HepG2 (cell line): Measurements from ENCODE around the gene STX5. TPM values are rescaled to one million over a fixed set of nuclear protein-coding genes. Genes with fewer than 3 reads are reported as not detected.

ENCODE experiments used
- BORCS8-MEF2B ChIP-seq: sonication (generic); formaldehyde crosslinking; IDR thresholded peaks from 2 replicates; pipeline ENCODE4 v1.8.0; 2022; ENCODE audit warnings: mild to moderate bottlenecking, missing genetic modification reagents
- CEBPB ChIP-seq: IDR thresholded peaks from 2 replicates; pipeline ENCODE4 v1.6.1; 2011; ENCODE audit warnings: low read depth, low read length, improper control_type of control experiment, borderline replicate concordance
- ELF4 ChIP-seq: sonication (generic); formaldehyde crosslinking; IDR thresholded peaks from 2 replicates; pipeline ENCODE4 v1.5.0; 2020; ENCODE audit warnings: missing genetic modification reagents, mild to moderate bottlenecking, moderate library complexity, borderline replicate concordance
- FOXA3 ChIP-seq: IDR thresholded peaks from 2 replicates; pipeline ENCODE4 v1.6.1; 2016; ENCODE audit warnings: missing genetic modification reagents, missing compliant biosample characterization
- HDAC2 ChIP-seq: sonication (generic); formaldehyde crosslinking; IDR thresholded peaks from 2 replicates; pipeline ENCODE4 v1.4.0; 2020; ENCODE audit warnings: missing genetic modification reagents
- KLF6 ChIP-seq: IDR thresholded peaks from 2 replicates; pipeline ENCODE4 v1.8.0; 2016; ENCODE audit warnings: missing biosample characterization, missing genetic modification reagents
- KLF9 ChIP-seq: IDR thresholded peaks from 2 replicates; pipeline ENCODE4 v1.6.1; 2016; ENCODE audit warnings: low read depth
- SAFB2 ChIP-seq: sonication (generic); formaldehyde crosslinking; IDR thresholded peaks from 2 replicates; pipeline ENCODE4 v1.5.1; 2020; ENCODE audit warnings: missing genetic modification reagents, low read depth, mild to moderate bottlenecking, borderline replicate concordance
- SNAI1 ChIP-seq: sonication (generic); formaldehyde crosslinking; IDR thresholded peaks from 2 replicates; pipeline ENCODE4 v1.5.0; 2020; ENCODE audit warnings: mild to moderate bottlenecking, missing genetic modification reagents, borderline replicate concordance
- SRSF4 ChIP-seq: fragments of 200-400 bp; formaldehyde crosslinking; IDR thresholded peaks from one replicate; pipeline ENCODE4 v1.6.1; 2018; ENCODE audit warnings: mild to moderate bottlenecking, low read depth, low read length, moderate library complexity; ENCODE audit not compliant: poor library complexity, severe bottlenecking
- YEATS4 ChIP-seq: sonication (generic); formaldehyde crosslinking; IDR thresholded peaks from 2 replicates; pipeline ENCODE4 v1.4.0; 2020; ENCODE audit warnings: missing genetic modification reagents, borderline replicate concordance
- ZMYM4 ChIP-seq: sonication (generic); formaldehyde crosslinking; IDR thresholded peaks from 2 replicates; pipeline ENCODE4 v1.8.1; 2023; ENCODE audit warnings: mild to moderate bottlenecking, missing genetic modification reagents
- ZNF253 ChIP-seq: sonication (generic); formaldehyde crosslinking; IDR thresholded peaks from 2 replicates; pipeline ENCODE4 v1.8.0; 2022; ENCODE audit warnings: mild to moderate bottlenecking, missing genetic modification reagents, borderline replicate concordance
- ZNF33A ChIP-seq: sonication (generic); formaldehyde crosslinking; IDR thresholded peaks from 2 replicates; pipeline ENCODE4 v1.5.1; 2020; ENCODE audit warnings: missing genetic modification reagents, mild to moderate bottlenecking, moderate library complexity, borderline replicate concordance
- ZNF383 ChIP-seq: sonication (generic); formaldehyde crosslinking; IDR thresholded peaks from 2 replicates; pipeline ENCODE4 v1.4.0; 2020; ENCODE audit warnings: missing genetic modification reagents, mild to moderate bottlenecking, borderline replicate concordance
- ZNF432 ChIP-seq: sonication (generic); formaldehyde crosslinking; IDR thresholded peaks from 2 replicates; pipeline ENCODE4 v1.5.0; 2020; ENCODE audit warnings: missing genetic modification reagents, mild to moderate bottlenecking, borderline replicate concordance
- ZNF850 ChIP-seq: sonication (generic); formaldehyde crosslinking; conservative IDR thresholded peaks from 2 replicates; pipeline ENCODE4 v1.9.0; 2021; ENCODE audit warnings: mild to moderate bottlenecking, missing genetic modification reagents
- ZSCAN12 ChIP-seq: sonication (generic); formaldehyde crosslinking; IDR thresholded peaks from 2 replicates; pipeline ENCODE4 v1.9.0; 2021; ENCODE audit warnings: mild to moderate bottlenecking, missing genetic modification reagents
- ZSCAN30 ChIP-seq: sonication (generic); formaldehyde crosslinking; IDR thresholded peaks from 2 replicates; pipeline ENCODE4 v1.5.0; 2020; ENCODE audit warnings: mild to moderate bottlenecking, missing genetic modification reagents
- polyA plus RNA-seq, 8 experiments: library from polyadenylated mRNA; depleted of rRNA in 3 of 8; stranded (reverse) in 7 of 8; unstranded in 1 of 8; fragments of >200 nt; fragmentation: Illumina TruSeq in 4 of 8; extraction: Trizol in 4 of 8; gene quantifications; 2 replicates each; pipeline versions ENCODE4 v1.2.1 to v1.2.3, GENCODE V29; 2011 to 2016; ENCODE audit warnings: low read depth in 4 of 8, missing spikeins in 1 of 8, mixed read lengths in 1 of 8; ENCODE audit not compliant: insufficient read depth in 1 of 8
- total RNA-seq, 5 experiments: library from RNA; depleted of rRNA; stranded (reverse); fragments of >200 nt; fragmentation: Illumina TruSeq; extraction: Trizol; gene quantifications; 2 replicates each; pipeline ENCODE4 v1.2.3, GENCODE V29; 2016; ENCODE audit warnings: low read depth in 1 of 5
- TF ChIP-seq, protein P1 (sequence below): sonication (generic); formaldehyde crosslinking; IDR thresholded peaks from 2 replicates; pipeline ENCODE4 v1.4.0; 2020; ENCODE audit warnings: missing genetic modification reagents
- TF ChIP-seq, protein P2 (sequence below): sonication (generic); formaldehyde crosslinking; IDR thresholded peaks from 2 replicates; pipeline ENCODE4 v1.5.0; 2020; ENCODE audit warnings: missing genetic modification reagents, mild to moderate bottlenecking, borderline replicate concordance
- TF ChIP-seq, protein P3 (sequence below): sonication (generic); formaldehyde crosslinking; IDR thresholded peaks from 2 replicates; pipeline ENCODE4 v1.5.0; 2020; ENCODE audit warnings: missing genetic modification reagents
- TF ChIP-seq, protein P4 (sequence below): sonication (generic); formaldehyde crosslinking; IDR thresholded peaks from 2 replicates; pipeline ENCODE4 v1.5.0; 2020; ENCODE audit warnings: missing genetic modification reagents

STX5 gene
- total and polyA plus RNA-seq, 2 of the 13 experiments (the other 11 are each of a cell fraction or from before 2014, with no cell fraction given): 26.9 to 30.0 TPM

DNA sequence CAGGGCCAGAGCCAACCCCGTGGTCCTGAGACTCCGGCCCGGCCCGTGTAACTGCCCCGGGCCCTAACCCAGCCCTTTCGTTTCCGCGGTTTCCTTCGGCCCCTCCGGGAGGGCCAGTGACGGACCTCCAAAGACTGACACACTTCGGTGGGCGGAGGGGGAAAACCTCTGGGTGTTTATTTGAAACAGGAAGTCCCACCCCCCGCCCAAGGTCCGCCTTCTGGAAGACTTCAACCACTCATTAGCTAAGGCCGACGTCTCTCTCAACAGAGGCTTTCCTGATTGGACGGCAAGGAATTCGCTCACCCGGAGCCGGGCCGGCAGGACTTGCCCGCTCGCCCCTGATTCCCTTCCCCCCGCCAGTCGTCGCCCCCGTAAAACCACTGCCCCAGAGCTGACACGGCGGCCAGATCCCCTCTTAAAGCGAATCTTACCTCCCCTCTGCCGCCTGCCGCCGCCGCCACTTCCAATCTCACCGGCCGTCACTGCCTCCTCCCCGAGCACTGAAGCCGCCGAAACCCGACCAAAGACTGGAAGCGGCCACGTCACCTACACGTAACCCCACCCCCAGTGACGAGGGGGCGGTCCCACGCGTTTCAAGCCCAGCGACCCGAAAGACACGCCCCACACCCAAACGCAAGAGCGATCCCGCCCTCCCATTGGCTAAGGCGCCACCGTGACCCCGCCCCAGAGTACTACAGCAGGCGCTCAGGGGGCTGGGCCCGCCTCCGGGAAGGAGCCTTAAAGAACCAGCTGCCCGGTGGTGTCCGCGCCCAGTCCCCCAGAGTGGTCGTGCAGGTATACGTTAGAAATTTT is at the start of gene STX5 (continued):
- TF ChIP-seq, protein P1, sequence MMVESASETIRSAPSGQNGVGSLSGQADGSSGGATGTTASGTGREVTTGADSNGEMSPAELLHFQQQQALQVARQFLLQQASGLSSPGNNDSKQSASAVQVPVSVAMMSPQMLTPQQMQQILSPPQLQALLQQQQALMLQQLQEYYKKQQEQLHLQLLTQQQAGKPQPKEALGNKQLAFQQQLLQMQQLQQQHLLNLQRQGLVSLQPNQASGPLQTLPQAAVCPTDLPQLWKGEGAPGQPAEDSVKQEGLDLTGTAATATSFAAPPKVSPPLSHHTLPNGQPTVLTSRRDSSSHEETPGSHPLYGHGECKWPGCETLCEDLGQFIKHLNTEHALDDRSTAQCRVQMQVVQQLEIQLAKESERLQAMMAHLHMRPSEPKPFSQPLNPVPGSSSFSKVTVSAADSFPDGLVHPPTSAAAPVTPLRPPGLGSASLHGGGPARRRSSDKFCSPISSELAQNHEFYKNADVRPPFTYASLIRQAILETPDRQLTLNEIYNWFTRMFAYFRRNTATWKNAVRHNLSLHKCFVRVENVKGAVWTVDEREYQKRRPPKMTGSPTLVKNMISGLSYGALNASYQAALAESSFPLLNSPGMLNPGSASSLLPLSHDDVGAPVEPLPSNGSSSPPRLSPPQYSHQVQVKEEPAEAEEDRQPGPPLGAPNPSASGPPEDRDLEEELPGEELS (CRISPR knock-in tag): no peak
- TF ChIP-seq ZSCAN30 (CRISPR knock-in tag) (no peak), SNAI1 (CRISPR knock-in tag) (no peak), BORCS8-MEF2B (CRISPR knock-in tag) (no peak; the same call in 1 of the 2 replicates), ZNF383 (CRISPR knock-in tag) (0 out of 2 replicates have a peak, but pooled peaks have one; percentile 56), ELF4 (CRISPR knock-in tag) (no peak), ZSCAN12 (no peak), ZMYM4 (peak; percentile 65), KLF9 (CRISPR knock-in tag) (no peak), ZNF33A (CRISPR knock-in tag) (no peak), KLF6 (CRISPR knock-in tag) (0 out of 2 replicates have a peak, but pooled peaks have one; percentile 41), YEATS4 (peak; percentile 68), ZNF850 (CRISPR knock-in tag) (0 out of 2 replicates have a peak, but pooled peaks have one; percentile 17), FOXA3 (CRISPR knock-in tag) (no peak), ZNF432 (CRISPR knock-in tag) (no peak), CEBPB (no peak), SRSF4 (no peak), HDAC2 (CRISPR knock-in tag) (no peak), SAFB2 (peak; percentile 59; the same call in 1 of the 2 replicates), ZNF253 (no peak)
- TF ChIP-seq, protein P2, sequence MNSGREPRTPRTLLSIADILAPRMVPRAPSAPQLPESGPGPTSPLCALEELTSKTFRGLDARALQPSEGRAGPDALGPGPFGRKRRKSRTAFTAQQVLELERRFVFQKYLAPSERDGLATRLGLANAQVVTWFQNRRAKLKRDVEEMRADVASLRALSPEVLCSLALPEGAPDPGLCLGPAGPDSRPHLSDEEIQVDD: no peak
- TF ChIP-seq, protein P3, sequence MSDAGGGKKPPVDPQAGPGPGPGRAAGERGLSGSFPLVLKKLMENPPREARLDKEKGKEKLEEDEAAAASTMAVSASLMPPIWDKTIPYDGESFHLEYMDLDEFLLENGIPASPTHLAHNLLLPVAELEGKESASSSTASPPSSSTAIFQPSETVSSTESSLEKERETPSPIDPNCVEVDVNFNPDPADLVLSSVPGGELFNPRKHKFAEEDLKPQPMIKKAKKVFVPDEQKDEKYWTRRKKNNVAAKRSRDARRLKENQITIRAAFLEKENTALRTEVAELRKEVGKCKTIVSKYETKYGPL (CRISPR knock-in tag): 0 out of 2 replicates have a peak, but pooled peaks have one; percentile 48
- TF ChIP-seq, protein P4, sequence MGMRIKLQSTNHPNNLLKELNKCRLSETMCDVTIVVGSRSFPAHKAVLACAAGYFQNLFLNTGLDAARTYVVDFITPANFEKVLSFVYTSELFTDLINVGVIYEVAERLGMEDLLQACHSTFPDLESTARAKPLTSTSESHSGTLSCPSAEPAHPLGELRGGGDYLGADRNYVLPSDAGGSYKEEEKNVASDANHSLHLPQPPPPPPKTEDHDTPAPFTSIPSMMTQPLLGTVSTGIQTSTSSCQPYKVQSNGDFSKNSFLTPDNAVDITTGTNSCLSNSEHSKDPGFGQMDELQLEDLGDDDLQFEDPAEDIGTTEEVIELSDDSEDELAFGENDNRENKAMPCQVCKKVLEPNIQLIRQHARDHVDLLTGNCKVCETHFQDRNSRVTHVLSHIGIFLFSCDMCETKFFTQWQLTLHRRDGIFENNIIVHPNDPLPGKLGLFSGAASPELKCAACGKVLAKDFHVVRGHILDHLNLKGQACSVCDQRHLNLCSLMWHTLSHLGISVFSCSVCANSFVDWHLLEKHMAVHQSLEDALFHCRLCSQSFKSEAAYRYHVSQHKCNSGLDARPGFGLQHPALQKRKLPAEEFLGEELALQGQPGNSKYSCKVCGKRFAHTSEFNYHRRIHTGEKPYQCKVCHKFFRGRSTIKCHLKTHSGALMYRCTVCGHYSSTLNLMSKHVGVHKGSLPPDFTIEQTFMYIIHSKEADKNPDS (CRISPR knock-in tag): no peak
